ENCODE measurements around the gene RALGAPA2. TPM values are rescaled to one million over a fixed set of nuclear protein-coding genes. Genes with fewer than 3 reads are reported as not detected.

The RALGAPA2 gene
- polyA plus RNA-seq, 1 of the 3 experiments (the other 2 are of a cell fraction): 1.0 TPM

- Histone ChIP-seq H3K36me3 (replicated peaks in 1 of 2; ENCODE audit: control insufficient read depth in 1 of 2, insufficient read depth in 2 of 2, low read length in 1 of 2) (no peaks in the 10 kb centered on the region), H3F3A (replicated peaks; ENCODE audit: insufficient read depth) (no peaks in the 10 kb centered on the region), H3K4me1 (ENCODE audit: control insufficient read depth in 1 of 2, insufficient read depth in 2 of 2, low read depth in 1 of 2, low read length in 1 of 2) (peaks cover 0 to 3% of the 10 kb centered on the region in 2 experiments; a peak in 2 of 4 replicates), H3K27me3 (ENCODE audit: insufficient read depth) (no peaks in the 10 kb centered on the region), H4K20me1 (ENCODE audit: insufficient read depth) (no peaks in the 10 kb centered on the region), H3K79me2 (ENCODE audit: insufficient read depth) (no peaks in the 10 kb centered on the region), H3K27ac (ENCODE audit: low read depth in 2 of 2, low read length in 1 of 2) (no peak overlapping the region), H3K9ac (no peak overlapping the region), H3K4me3 (ENCODE audit: low read depth in 2 of 2, low read length in 1 of 2) (no peak overlapping the region), H3K9me3 (no peaks in the 10 kb centered on the region), H3K4me2 (no peak overlapping the region), H3K9me2 (no peaks in the 10 kb centered on the region), H2AFZ (ENCODE audit: low read depth) (no peak overlapping the region)
- ChIA-PET CTCF (interaction anchor here (1.3 kb wide), 1 partner anchor 472 kb away, joined by 3 read pairs; no protein-coding TSS in a partner anchor), POLR2A (no interaction called here)
- no peak for TF ChIP-seq RXRA (IDR thresholded peaks at IDR 0.05; ENCODE audit: borderline replicate concordance, low read depth)
- TF ChIP-seq CTCF (IDR thresholded peaks at IDR 0.05): no peak
- TF ChIP-seq RCOR1 (IDR thresholded peaks at IDR 0.05; ENCODE audit: low read length): no peak
- WGBS (ENCODE audit: low lambda C conversion rate): 71% methylated on average over 1 of the region's 1 CpG
- no peak for DNase-seq
These were observed 156.6 kb downstream of the RALGAPA2 start for GRCh38 chr20:20555838-20556237.

- no peak overlapping the region for H3K4me2 ChIP-seq
- CTCF ChIA-PET: no interaction called here
- no peaks in the 10 kb centered on the region for H4K20me1 ChIP-seq (ENCODE audit: insufficient read depth)
- no peaks in the 10 kb centered on the region for H3K79me2 ChIP-seq (ENCODE audit: insufficient read depth)
- no peak overlapping the region for H3K4me3 ChIP-seq (ENCODE audit: low read depth in 2 of 2, low read length in 1 of 2)
- H2AFZ ChIP-seq (ENCODE audit: low read depth): no peak overlapping the region
- H3K4me1 ChIP-seq (ENCODE audit: control insufficient read depth in 1 of 2, insufficient read depth in 2 of 2, low read depth in 1 of 2, low read length in 1 of 2): peaks cover 0 to 3% of the 10 kb centered on the region in 2 experiments; a peak in 2 of 4 replicates
- no peaks in the 10 kb centered on the region for H3K9me2 ChIP-seq
- no peak overlapping the region for H3K27ac ChIP-seq (ENCODE audit: low read depth in 2 of 2, low read length in 1 of 2)
- no peak for DNase-seq
- H3K27me3 ChIP-seq (ENCODE audit: insufficient read depth): no peaks in the 10 kb centered on the region
- no peaks in the 10 kb centered on the region for H3K36me3 ChIP-seq (replicated peaks in 1 of 2; ENCODE audit: control insufficient read depth in 1 of 2, insufficient read depth in 2 of 2, low read length in 1 of 2)
- POLR2A ChIA-PET: no interaction called here
- WGBS (ENCODE audit: low lambda C conversion rate): 47% methylated on average over 2 of the region's 2 CpGs
- TF ChIP-seq NRF1 (IDR thresholded peaks at IDR 0.05; ENCODE audit: low read depth, low read length) (no peak), TCF12 (IDR thresholded peaks at IDR 0.05) (no peak), PBX3 (IDR thresholded peaks at IDR 0.05) (no peak), FOSL2 (IDR thresholded peaks at IDR 0.05; ENCODE audit: borderline replicate concordance, low read depth) (no peak), EZH2phosphoT487 (IDR thresholded peaks at IDR 0.05; ENCODE audit: borderline replicate concordance, low read depth) (no peak), USF1 (IDR thresholded peaks at IDR 0.05; ENCODE audit: borderline replicate concordance, low read depth) (no peak), RXRA (IDR thresholded peaks at IDR 0.05; ENCODE audit: borderline replicate concordance, low read depth) (no peak), REST (IDR thresholded peaks at IDR 0.05; ENCODE audit: low read depth, low read length) (no peak), SIN3A (IDR thresholded peaks at IDR 0.05; ENCODE audit: borderline replicate concordance, low read depth, low read length) (no peak), EP300 (IDR thresholded peaks at IDR 0.05; ENCODE audit: borderline replicate concordance in 1 of 2, low read depth in 1 of 2, low read length in 1 of 2) (no peak), FOXM1 (IDR thresholded peaks at IDR 0.05; ENCODE audit: low read depth) (no peak), CHD2 (IDR thresholded peaks at IDR 0.05; ENCODE audit: low read length, partially characterized antibody) (no peak), ELF1 (IDR thresholded peaks at IDR 0.05) (no peak), SMC3 (IDR thresholded peaks at IDR 0.05; ENCODE audit: low read depth, low read length) (no peak), MXI1 (IDR thresholded peaks at IDR 0.05; ENCODE audit: low read depth, low read length) (no peak)
- H3K9me3 ChIP-seq: no peaks in the 10 kb centered on the region
- H3F3A ChIP-seq (replicated peaks; ENCODE audit: insufficient read depth): no peaks in the 10 kb centered on the region
- no peak overlapping the region for H3K9ac ChIP-seq
These were observed 157.5 kb downstream of the RALGAPA2 start for GRCh38 chr20:20554951-20555350.
